KMS-11 (cell line): ENCODE data around the gene ZNRF2.
A peak's percentile ranks its signal among the peaks of the same experiment; 100 is the strongest.

ENCODE experiments used
- H2AFZ ChIP-seq: fragments of 200-600 bp; sonication (generic); 2 replicates; pipeline ENCODE4 v1.6.1; 2016; ENCODE audit warnings: antibody characterized with exemption, mixed run types, low read depth
- H3K27ac ChIP-seq: fragments of 200-600 bp; sonication (generic); 2 replicates; pipeline ENCODE4 v1.6.1; 2016; ENCODE audit warnings: mild to moderate bottlenecking, mixed run types
- H3K27me3 ChIP-seq: fragments of 200-600 bp; sonication (generic); 2 replicates; pipeline ENCODE4 v1.6.1; 2017; ENCODE audit warnings: mild to moderate bottlenecking, low read depth, mixed run types, moderate library complexity; ENCODE audit not compliant: insufficient read depth
- H3K36me3 ChIP-seq: fragments of 200-600 bp; sonication (generic); 2 replicates; pipeline ENCODE4 v1.6.1; 2017; ENCODE audit warnings: mild to moderate bottlenecking, mixed run types; ENCODE audit not compliant: insufficient read depth
- H3K4me1 ChIP-seq: fragments of 200-600 bp; sonication (generic); 2 replicates; pipeline ENCODE4 v1.6.1; 2016; ENCODE audit warnings: mild to moderate bottlenecking, low read depth, mixed run types; ENCODE audit not compliant: poor library complexity, severe bottlenecking
- H3K4me2 ChIP-seq: fragments of 200-600 bp; sonication (generic); 2 replicates; pipeline ENCODE4 v1.7.0; 2016; ENCODE audit warnings: mild to moderate bottlenecking, mixed run types
- H3K4me3 ChIP-seq: fragments of 200-600 bp; sonication (generic); IDR thresholded peaks from 2 replicates; pipeline ENCODE4 v1.6.1; 2017; ENCODE audit warnings: low read depth, low read length, mixed read lengths; ENCODE audit not compliant: insufficient read depth
- H3K79me2 ChIP-seq: fragments of 200-600 bp; sonication (generic); 2 replicates; pipeline ENCODE4 v1.6.1; 2016; ENCODE audit warnings: low read depth, mixed run types; ENCODE audit not compliant: insufficient read depth
- H3K9ac ChIP-seq: fragments of 200-600 bp; sonication (generic); 2 replicates; pipeline ENCODE4 v1.6.1; 2016; ENCODE audit warnings: mild to moderate bottlenecking, mixed run types
- H4K20me1 ChIP-seq: fragments of 200-600 bp; sonication (generic); 2 replicates; pipeline ENCODE4 v1.6.1; 2016; ENCODE audit warnings: mild to moderate bottlenecking, mixed run types; ENCODE audit not compliant: insufficient read depth
- TF ChIP-seq, protein P1 (sequence below): fragments of 200-600 bp; sonication (generic); conservative IDR thresholded peaks from 2 replicates; pipeline ENCODE4 v1.6.1; 2017; ENCODE audit warnings: low read depth, mild to moderate bottlenecking, antibody characterized with exemption, low read length, moderate library complexity, mixed read lengths

ZNRF2 gene

DNA sequence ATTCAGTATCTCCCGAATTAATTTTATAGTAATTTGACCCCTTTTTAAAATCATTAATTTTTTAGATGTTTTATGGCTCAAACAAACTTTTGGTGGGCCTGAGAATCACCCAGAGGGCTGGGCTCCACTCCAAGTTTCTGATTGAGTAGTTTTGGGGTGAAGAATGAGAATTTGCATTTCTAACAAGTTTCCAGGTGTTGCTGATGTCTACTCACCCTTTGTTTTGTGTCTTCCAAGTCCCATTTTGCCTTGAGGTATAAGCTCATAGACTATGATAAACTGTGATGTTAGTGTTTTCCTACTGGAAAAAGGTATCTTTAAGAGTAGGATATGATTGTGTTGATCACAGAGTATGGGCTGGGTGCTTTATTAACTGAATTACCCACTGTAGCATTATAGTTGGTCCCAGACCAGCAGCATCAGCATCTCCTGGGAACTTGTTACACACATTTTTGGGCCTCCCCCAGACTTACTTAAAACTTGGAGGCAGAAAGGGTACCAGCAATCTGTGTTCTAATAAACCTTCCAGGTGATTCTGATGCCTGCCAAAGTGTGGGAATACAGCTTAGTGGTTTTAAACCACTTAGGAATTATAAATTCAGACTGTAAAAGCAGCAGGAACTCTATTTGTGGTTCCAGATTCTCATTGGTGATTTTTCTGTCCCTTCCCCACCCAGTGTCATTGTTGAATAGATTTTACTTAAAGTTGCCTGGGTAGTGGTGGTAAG lies 19.1 kb downstream of the ZNRF2 start:
- TF ChIP-seq, protein P1, sequence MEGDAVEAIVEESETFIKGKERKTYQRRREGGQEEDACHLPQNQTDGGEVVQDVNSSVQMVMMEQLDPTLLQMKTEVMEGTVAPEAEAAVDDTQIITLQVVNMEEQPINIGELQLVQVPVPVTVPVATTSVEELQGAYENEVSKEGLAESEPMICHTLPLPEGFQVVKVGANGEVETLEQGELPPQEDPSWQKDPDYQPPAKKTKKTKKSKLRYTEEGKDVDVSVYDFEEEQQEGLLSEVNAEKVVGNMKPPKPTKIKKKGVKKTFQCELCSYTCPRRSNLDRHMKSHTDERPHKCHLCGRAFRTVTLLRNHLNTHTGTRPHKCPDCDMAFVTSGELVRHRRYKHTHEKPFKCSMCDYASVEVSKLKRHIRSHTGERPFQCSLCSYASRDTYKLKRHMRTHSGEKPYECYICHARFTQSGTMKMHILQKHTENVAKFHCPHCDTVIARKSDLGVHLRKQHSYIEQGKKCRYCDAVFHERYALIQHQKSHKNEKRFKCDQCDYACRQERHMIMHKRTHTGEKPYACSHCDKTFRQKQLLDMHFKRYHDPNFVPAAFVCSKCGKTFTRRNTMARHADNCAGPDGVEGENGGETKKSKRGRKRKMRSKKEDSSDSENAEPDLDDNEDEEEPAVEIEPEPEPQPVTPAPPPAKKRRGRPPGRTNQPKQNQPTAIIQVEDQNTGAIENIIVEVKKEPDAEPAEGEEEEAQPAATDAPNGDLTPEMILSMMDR, result no peak
- Histone ChIP-seq H3K27me3 (no peaks in the 10 kb centered on the region), H3K9ac (peak overlapping the region; percentile 6; the same call in 1 of the 2 replicates), H3K4me3 (no peak overlapping the region), H4K20me1 (no peaks in the 10 kb centered on the region), H3K36me3 (no peaks in the 10 kb centered on the region), H3K79me2 (peaks cover 87% of the 10 kb centered on the region), H3K27ac (peak overlapping the region; percentile 71), H3K4me2 (peak overlapping the region; percentile 75), H2AFZ (no peak overlapping the region), H3K4me1 (peaks cover 93% of the 10 kb centered on the region)

DNA sequence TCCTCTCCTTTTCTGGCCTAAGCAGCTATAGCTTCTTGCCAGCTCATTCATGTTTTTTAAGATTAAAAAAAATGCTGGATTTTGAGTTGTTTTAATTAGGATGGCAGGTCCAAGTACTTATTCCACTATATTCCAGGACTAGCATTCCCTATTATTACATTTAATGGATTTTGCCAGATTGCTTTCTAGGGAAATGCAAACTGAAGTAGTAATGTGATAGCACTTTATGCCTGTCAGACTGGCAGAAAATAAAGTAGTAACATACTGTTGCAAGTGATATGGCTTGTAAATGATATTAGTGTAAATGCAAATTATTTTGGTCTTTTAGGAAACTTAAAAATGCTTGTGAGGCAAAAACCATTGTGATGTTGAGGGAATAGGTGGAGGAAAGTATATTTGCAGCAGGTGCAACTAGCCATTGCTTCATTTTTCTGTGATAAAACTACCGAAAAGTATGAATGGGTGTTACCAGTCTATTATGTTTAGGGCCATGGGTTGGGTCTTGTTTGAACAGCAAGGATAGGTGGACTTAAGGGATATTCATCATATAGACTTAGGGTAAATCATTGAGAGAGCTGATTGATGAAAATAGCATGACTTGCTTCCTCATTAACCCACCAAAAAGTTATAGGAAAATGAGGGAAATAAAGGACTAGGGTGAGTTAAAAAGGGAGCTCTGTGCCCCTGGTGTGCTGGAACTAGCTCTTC lies 19.9 kb downstream of the ZNRF2 start:
- Histone ChIP-seq H3K4me2 (peak overlapping the region; percentile 75), H3K4me1 (peaks cover 95% of the 10 kb centered on the region)

DNA sequence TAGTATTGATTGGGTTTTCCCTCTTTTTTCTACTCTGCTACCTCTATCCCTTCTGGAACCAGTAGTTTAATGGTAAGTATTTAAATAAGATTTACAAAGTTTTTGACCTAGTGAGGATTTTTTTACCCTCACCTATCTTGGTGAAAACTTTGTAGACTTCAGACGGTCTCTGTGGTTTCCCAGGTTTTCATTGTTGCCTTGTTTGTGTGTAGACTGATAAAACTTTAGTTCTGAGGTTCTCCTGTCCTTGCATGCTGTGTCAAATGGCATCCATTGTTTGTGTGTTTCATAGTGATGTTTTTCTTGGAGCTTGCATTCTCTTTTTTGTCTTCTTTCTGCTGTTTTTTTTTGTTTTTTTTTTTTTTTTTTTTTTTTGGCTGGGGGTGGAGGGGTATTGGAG lies 22.6 kb downstream of the ZNRF2 start:
- Histone ChIP-seq H3K79me2 (peaks cover 87% of the 10 kb centered on the region), H3K27me3 (no peaks in the 10 kb centered on the region), H3K4me3 (no peak overlapping the region), H3K27ac (peak overlapping the region; percentile 71; the same call in 1 of the 2 replicates), H4K20me1 (no peaks in the 10 kb centered on the region), H3K36me3 (no peaks in the 10 kb centered on the region), H3K4me2 (peak overlapping the region; percentile 75), H3K4me1 (peaks cover 93% of the 10 kb centered on the region), H3K9ac (no peak overlapping the region), H2AFZ (no peak overlapping the region)
- TF ChIP-seq, protein P1, result no peak

More for the DNA sequence above, 19.9 kb downstream of the ZNRF2 start:
- Histone ChIP-seq H3K27me3 (no peaks in the 10 kb centered on the region), H3K9ac (peak overlapping the region; percentile 2; the same call in 1 of the 2 replicates), H4K20me1 (no peaks in the 10 kb centered on the region), H2AFZ (no peak overlapping the region), H3K79me2 (peaks cover 87% of the 10 kb centered on the region), H3K4me3 (no peak overlapping the region), H3K27ac (peak overlapping the region; percentile 71), H3K36me3 (no peaks in the 10 kb centered on the region)
- TF ChIP-seq, protein P1, result no peak

DNA sequence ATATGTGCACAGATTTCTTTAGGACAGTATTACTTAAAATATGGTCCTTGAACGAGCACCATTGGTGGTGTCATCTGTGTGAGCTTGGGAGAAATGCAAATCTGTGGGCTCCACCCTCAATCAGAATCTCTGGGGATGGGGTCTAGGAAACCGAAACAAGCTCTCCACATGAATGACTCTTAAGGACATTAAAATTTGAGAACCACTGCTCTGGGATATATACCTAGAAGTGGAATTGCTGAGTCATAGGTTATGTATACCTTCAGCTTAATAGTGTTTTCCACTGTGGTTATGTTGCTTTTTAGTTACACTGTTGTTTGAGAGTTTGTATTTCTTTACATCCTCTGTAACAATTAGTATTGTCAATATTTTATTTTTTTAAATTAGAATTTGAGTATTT lies 24.0 kb downstream of the ZNRF2 start:
- TF ChIP-seq, protein P1, result no peak
- H3K9ac ChIP-seq, result no peak overlapping the region
- no peaks in the 10 kb centered on the region for H3K36me3 ChIP-seq
- H3K4me2 ChIP-seq, result peak overlapping the region; percentile 75
- peaks cover 93% of the 10 kb centered on the region for H3K79me2 ChIP-seq
- peaks cover 93% of the 10 kb centered on the region for H3K4me1 ChIP-seq
- no peak overlapping the region for H3K4me3 ChIP-seq
- H3K27ac ChIP-seq, result peak overlapping the region; percentile 71
- H2AFZ ChIP-seq, result no peak overlapping the region
- no peaks in the 10 kb centered on the region for H4K20me1 ChIP-seq
- no peaks in the 10 kb centered on the region for H3K27me3 ChIP-seq
